CD14-positive monocyte (primary cell): ENCODE data around the gene FLT1. TPM values are rescaled to one million over a fixed set of nuclear protein-coding genes. Genes with fewer than 3 reads are reported as not detected.

Experiments
- DNase-seq, 3 donors: peaks; one replicate each; pipeline ENCODE4 v3.0.0-alpha.2; 2011 to 2022
- H2AFZ ChIP-seq: 2 replicates; pipeline ENCODE4 v1.6.0; 2012; ENCODE audit warnings: mild to moderate bottlenecking, low read depth, low read length, inconsistent platforms; ENCODE audit not compliant: insufficient read depth, poor library complexity, severe bottlenecking
- H3K27ac ChIP-seq, 2 donors: 1 replicate in 1 of 2; 2 replicates in 1 of 2; pipeline ENCODE4 v1.5.1; 2012 to 2013; ENCODE audit warnings: low read length in 2 of 2, control low read depth in 1 of 2, inconsistent platforms in 1 of 2, low read depth in 1 of 2, mild to moderate bottlenecking in 1 of 2
- H3K27me3 ChIP-seq, 2 donors: one replicate each; pipeline versions ENCODE4 v1.6.0 to v1.6.1; 2011 to 2013; ENCODE audit warnings: low read length in 2 of 2; ENCODE audit not compliant: control insufficient read depth in 2 of 2, insufficient read depth in 2 of 2
- H3K36me3 ChIP-seq, 2 donors: replicated peaks in 1 of 2; 1 replicate in 1 of 2; 2 replicates in 1 of 2; pipeline versions ENCODE4 v1.5.1 to v1.6.1; 2012 to 2013; ENCODE audit warnings: low read length in 2 of 2, control low read depth in 1 of 2, inconsistent platforms in 1 of 2, mild to moderate bottlenecking in 1 of 2; ENCODE audit not compliant: insufficient read depth in 2 of 2, control insufficient read depth in 1 of 2
- H3K4me1 ChIP-seq, 2 donors: 1 replicate in 1 of 2; 2 replicates in 1 of 2; pipeline versions ENCODE4 v1.5.1 to v1.6.1; 2012 to 2013; ENCODE audit warnings: low read length in 2 of 2, control low read depth in 1 of 2, inconsistent platforms in 1 of 2, mild to moderate bottlenecking in 1 of 2, moderate library complexity in 1 of 2; ENCODE audit not compliant: insufficient read depth in 2 of 2, control insufficient read depth in 1 of 2
- H3K4me2 ChIP-seq: replicated peaks from 2 replicates; pipeline ENCODE3; 2012; ENCODE audit warnings: low read length, moderate library complexity, mild to moderate bottlenecking; ENCODE audit not compliant: poor library complexity, severe bottlenecking; ENCODE audit errors: extremely low read depth
- H3K4me3 ChIP-seq, 3 experiments: fragments of 200-600 bp in 1 of 3; sonication (generic) in 1 of 3; replicated peaks in 1 of 3; 1 replicate in 2 of 3; 2 replicates in 1 of 3; pipeline ENCODE4 v1.5.1; 2011 to 2013; ENCODE audit warnings: low read length in 3 of 3, mild to moderate bottlenecking in 3 of 3, control low read depth in 2 of 3, low read depth in 2 of 3, inconsistent platforms in 1 of 3, moderate library complexity in 1 of 3
- H3K79me2 ChIP-seq: 2 replicates; pipeline ENCODE4 v1.6.0; 2012; ENCODE audit warnings: mild to moderate bottlenecking, control low read depth, inconsistent platforms, low read length, moderate library complexity; ENCODE audit not compliant: insufficient read depth
- H3K9ac ChIP-seq: 2 replicates; pipeline ENCODE4 v1.6.0; 2017; ENCODE audit warnings: low read length, mild to moderate bottlenecking; ENCODE audit not compliant: insufficient read depth, poor library complexity, severe bottlenecking
- H3K9me3 ChIP-seq, 2 donors: replicated peaks in 1 of 2; 1 replicate in 1 of 2; 2 replicates in 1 of 2; pipeline versions ENCODE4 v1.5.1 to v1.6.1; 2012 to 2013; ENCODE audit warnings: low read length in 2 of 2, control low read depth in 1 of 2; ENCODE audit not compliant: control insufficient read depth in 1 of 2, insufficient read depth in 1 of 2
- H4K20me1 ChIP-seq: 2 replicates; pipeline ENCODE4 v1.6.0; 2012; ENCODE audit warnings: mild to moderate bottlenecking, low read length, control low read depth, moderate library complexity; ENCODE audit not compliant: insufficient read depth
- H3K27ac Mint-ChIP-seq, 7 donors: one replicate each; pipeline ENCODE4 v1.8.0; 2020; ENCODE audit warnings: mild to moderate bottlenecking in 7 of 7, mixed read lengths in 7 of 7, moderate library complexity in 6 of 7, inconsistent platforms in 2 of 7
- H3K27me3 Mint-ChIP-seq, 3 donors: one replicate each; pipeline ENCODE4 v1.8.0; 2021 to 2022; ENCODE audit warnings: low read depth in 3 of 3, mild to moderate bottlenecking in 3 of 3, mixed read lengths in 3 of 3, moderate library complexity in 3 of 3, inconsistent platforms in 1 of 3
- H3K36me3 Mint-ChIP-seq, 2 donors: one replicate each; pipeline ENCODE4 v1.8.0; 2020; ENCODE audit warnings: mixed read lengths in 2 of 2, inconsistent platforms in 1 of 2, mild to moderate bottlenecking in 1 of 2
- H3K4me1 Mint-ChIP-seq: one replicate; pipeline ENCODE4 v1.8.0; 2020; ENCODE audit warnings: mild to moderate bottlenecking, mixed read lengths
- H3K4me3 Mint-ChIP-seq, 2 donors: one replicate each; pipeline ENCODE4 v1.8.0; 2020; ENCODE audit warnings: mild to moderate bottlenecking in 2 of 2, mixed read lengths in 2 of 2, moderate library complexity in 1 of 2
- H3K9me3 Mint-ChIP-seq, 7 donors: one replicate each; pipeline ENCODE4 v1.8.0; 2020 to 2022; ENCODE audit warnings: mixed read lengths in 7 of 7, mild to moderate bottlenecking in 6 of 7, moderate library complexity in 6 of 7, inconsistent platforms in 2 of 7
- CTCF ChIP-seq: fragments of 200-600 bp; IDR thresholded peaks from one replicate; pipeline ENCODE4 v1.8.0; 2022; ENCODE audit warnings: antibody characterized with exemption, mild to moderate bottlenecking
- WGBS: methylation state at CpG from one replicate; pipeline ENCODE4 v1.1.5; 2013; ENCODE audit warnings: missing lambda C conversion rate; ENCODE audit not compliant: insufficient coverage; 5-methylcytosine and 5-hydroxymethylcytosine counted together
- intact Hi-C, 2 donors: fragments of 100-400 bp; cut with micrococcal nuclease; formaldehyde crosslinking; loops; one replicate each; pipeline versions ENCODE4 v1.15.0 to v1.15.1; 2023
- polyA plus RNA-seq, 3 donors: library from polyadenylated mRNA; depleted of rRNA in 1 of 3; unstranded in 2 of 3; stranded (reverse) in 1 of 3; fragments of 300-500 nt in 2 of 3; fragments of >200 nt in 1 of 3; fragmentation: Illumina TruSeq in 2 of 3; gene quantifications; 1 replicate in 2 of 3; 2 replicates in 1 of 3; pipeline ENCODE4 v1.2.3, GENCODE V29; 2012 to 2021

The FLT1 gene
- polyA plus RNA-seq, 3 donors, result 0.28 TPM; not detected in 2

- H3K9me3 Mint-ChIP-seq, result peaks cover 4 to 24% (median 17%) of the 10 kb centered on the region in 7 donors
- Histone ChIP-seq H3K4me2 (no peak overlapping the region), H2AFZ (no peak overlapping the region), H3K36me3 (no peaks in the 10 kb centered on the region), H3K79me2 (no peaks in the 10 kb centered on the region), H3K9me3 (peaks cover 8 to 18% of the 10 kb centered on the region in 2 donors), H3K27ac (no peak overlapping the region), H4K20me1 (no peaks in the 10 kb centered on the region), H3K4me3 (no peak overlapping the region), H3K4me1 (no peaks in the 10 kb centered on the region), H3K9ac (no peak overlapping the region), H3K27me3 (peaks cover 3 to 8% of the 10 kb centered on the region in 2 donors)
- TF ChIP-seq CTCF, result no peak
- H3K36me3 Mint-ChIP-seq, result no peaks in the 10 kb centered on the region
- WGBS, result 90% methylated on average over 2 of the region's 4 CpGs
- H3K27me3 Mint-ChIP-seq, result peaks cover 11 to 25% (median 15%) of the 10 kb centered on the region in 3 donors
- H3K27ac Mint-ChIP-seq, result no peak overlapping the region
- H3K4me1 Mint-ChIP-seq, result no peaks in the 10 kb centered on the region
- H3K4me3 Mint-ChIP-seq, result no peak overlapping the region
- no peak for DNase-seq
- intact Hi-C loops, result no loop called here
These were observed 47.9 kb upstream of the FLT1 start for GRCh38 chr13:28542804-28543203.

GRCh38 chr13:28541966-28542365 is 47.0 kb upstream of the FLT1 start:
- H3K4me3 Mint-ChIP-seq, result no peak overlapping the region
- no peaks in the 10 kb centered on the region for H3K79me2 ChIP-seq
- intact Hi-C loops, result no loop called here
- no peaks in the 10 kb centered on the region for H3K36me3 ChIP-seq
- no peak overlapping the region for H3K27ac Mint-ChIP-seq
- no peak for TF ChIP-seq CTCF
- H4K20me1 ChIP-seq, result no peaks in the 10 kb centered on the region
- H3K9me3 Mint-ChIP-seq, result peaks cover 4 to 24% (median 17%) of the 10 kb centered on the region in 7 donors
- H3K27me3 ChIP-seq, result peaks cover 3 to 7% of the 10 kb centered on the region in 2 donors
- no peak overlapping the region for H3K4me3 ChIP-seq
- H3K4me2 ChIP-seq, result no peak overlapping the region
- peaks cover 7% of the 10 kb centered on the region for H3K4me1 Mint-ChIP-seq
- peaks cover 4 to 8% of the 10 kb centered on the region in 2 donors for H3K4me1 ChIP-seq
- H3K27ac ChIP-seq, result no peak overlapping the region
- no peak overlapping the region for H2AFZ ChIP-seq
- no peaks in the 10 kb centered on the region for H3K36me3 Mint-ChIP-seq
- no peak overlapping the region for H3K9ac ChIP-seq
- peaks cover 8 to 18% of the 10 kb centered on the region in 2 donors for H3K9me3 ChIP-seq
- WGBS, result no CpG with 5 or more reads among the region's 2 CpGs
- peaks cover 9 to 25% (median 12%) of the 10 kb centered on the region in 3 donors for H3K27me3 Mint-ChIP-seq
- no peak for DNase-seq
